GM12891 (cell line): ENCODE data around the gene LOX.

Source experiments
- DNase-seq: peaks from one replicate; pipeline ENCODE4 v3.0.0; 2011; ENCODE audit warnings: low spot score; ENCODE audit not compliant: insufficient read length
- FAIRE-seq: peaks from 2 replicates; lab custom pipeline; 2011; peaks lifted over from hg19 to GRCh38; lab: Jason Lieb, UNC
- PAX5 ChIP-seq: IDR thresholded peaks from 2 replicates; pipeline ENCODE4 v1.6.1; 2011; ENCODE audit warnings: low read length, moderate library complexity, mild to moderate bottlenecking; ENCODE audit not compliant: insufficient read depth, severe bottlenecking
- POLR2A ChIP-seq: IDR thresholded peaks from 2 replicates; pipeline ENCODE4 v1.6.1; 2011; ENCODE audit warnings: low read depth, low read length, control low read depth
- POLR2AphosphoS5 ChIP-seq: IDR thresholded peaks from 2 replicates; pipeline ENCODE4 v1.6.1; 2011; ENCODE audit warnings: low read depth, low read length, control low read depth
- POU2F2 ChIP-seq: IDR thresholded peaks from 2 replicates; pipeline ENCODE4 v1.6.1; 2011; ENCODE audit warnings: low read depth, mild to moderate bottlenecking, control low read depth, low read length, moderate library complexity
- SPI1 ChIP-seq: IDR thresholded peaks from 2 replicates; pipeline ENCODE4 v1.6.1; 2011; ENCODE audit warnings: low read depth, low read length, control low read depth
- TAF1 ChIP-seq: IDR thresholded peaks from 2 replicates; pipeline ENCODE4 v1.6.1; 2011; ENCODE audit warnings: low read depth, low read length, control low read depth

LOX gene

DNA sequence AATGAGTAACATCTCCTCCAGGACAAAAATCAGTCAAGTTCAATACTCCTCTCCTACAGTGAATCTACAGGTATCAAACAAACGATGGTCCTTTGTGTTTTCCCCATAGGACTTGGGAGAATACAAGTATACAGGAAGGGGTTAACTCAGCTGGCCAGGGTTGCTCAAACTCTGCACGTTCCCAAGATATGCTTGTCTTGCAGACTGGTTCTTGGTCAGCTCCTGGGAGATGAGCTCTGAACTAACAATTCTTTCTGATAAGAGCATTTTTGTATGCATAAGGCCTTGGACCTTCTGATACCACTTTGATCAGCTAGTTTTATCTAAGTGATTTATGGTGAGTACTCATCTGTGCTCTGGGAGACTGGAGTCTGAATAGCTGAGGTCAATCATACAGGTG lies 42.1 kb downstream of the LOX start:
- FAIRE-seq (no peak), DNase-seq (no peak)
- no peak for TF ChIP-seq PAX5
- TF ChIP-seq SPI1 = no peak
- TF ChIP-seq POLR2A = no peak
- no peak for TF ChIP-seq TAF1
- no peak for TF ChIP-seq POLR2AphosphoS5
- TF ChIP-seq POU2F2 = no peak

DNA sequence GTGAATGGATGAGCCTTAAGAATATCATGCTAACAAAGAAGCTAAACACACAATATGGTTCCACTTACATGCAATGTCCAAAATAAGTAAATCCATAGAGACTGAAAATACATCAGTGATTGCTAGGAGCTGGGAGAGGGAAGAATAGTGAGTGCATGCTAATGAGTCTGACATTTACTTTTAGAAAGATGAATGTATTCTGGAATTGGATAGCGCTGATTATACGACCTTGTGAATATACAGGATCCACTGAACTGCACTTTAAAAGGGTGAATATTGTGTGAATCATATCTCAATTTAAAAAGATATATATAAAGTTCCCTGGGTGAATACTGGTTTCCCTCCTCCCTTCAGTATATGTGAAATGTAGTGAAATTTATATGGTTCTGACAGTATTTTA lies 46.2 kb downstream of the LOX start:
- no peak for FAIRE-seq
- no peak for TF ChIP-seq PAX5
- no peak for TF ChIP-seq POU2F2
- no peak for TF ChIP-seq TAF1
- no peak for TF ChIP-seq POLR2A
- TF ChIP-seq POLR2AphosphoS5 = no peak
- no peak for TF ChIP-seq SPI1
- no peak for DNase-seq

DNA sequence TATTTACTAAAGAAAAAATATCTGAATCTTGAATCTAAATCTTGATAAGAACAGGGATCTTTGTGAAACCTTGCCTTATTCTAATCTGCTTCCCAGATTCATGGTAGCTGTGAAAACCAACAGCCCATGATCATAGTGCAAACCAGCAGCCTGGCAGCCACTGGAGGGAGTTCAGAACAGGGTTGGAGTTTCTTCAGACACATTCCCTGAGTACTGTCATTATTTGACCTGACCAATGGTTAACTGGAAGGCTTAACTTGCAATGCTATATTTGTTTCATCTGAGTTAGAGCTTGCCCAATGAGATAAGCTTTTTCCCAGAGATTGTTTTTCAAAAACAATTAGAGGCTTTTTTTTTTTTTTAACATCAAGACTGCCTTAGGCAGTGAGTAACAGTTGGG lies 47.8 kb downstream of the LOX start:
- FAIRE-seq = no peak
- DNase-seq = no peak
- no peak for TF ChIP-seq POLR2A
- no peak for TF ChIP-seq POLR2AphosphoS5
- TF ChIP-seq POU2F2 = no peak
- no peak for TF ChIP-seq TAF1

DNA sequence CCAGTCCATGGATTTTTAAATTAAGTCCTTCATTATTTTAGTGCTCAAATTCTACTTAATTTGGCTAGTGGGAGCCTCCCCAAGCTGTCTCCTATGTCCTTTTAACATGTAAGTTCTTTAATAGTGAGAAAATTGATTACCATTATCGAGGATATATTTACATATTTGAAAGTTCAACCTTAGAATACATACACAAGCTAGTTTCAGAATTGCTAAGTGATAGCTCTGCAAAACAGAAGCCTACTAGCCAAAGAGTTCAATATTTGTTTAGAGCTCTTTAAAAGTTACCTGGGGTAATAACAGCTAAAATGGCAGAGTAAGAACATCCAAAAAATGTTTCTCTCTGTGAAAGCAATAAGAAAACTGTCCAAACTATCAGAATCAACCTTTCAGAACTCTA lies 48.2 kb downstream of the LOX start:
- no peak for TF ChIP-seq POLR2A
- TF ChIP-seq POU2F2 = no peak
- TF ChIP-seq TAF1 = no peak
- no peak for TF ChIP-seq PAX5
- no peak for TF ChIP-seq POLR2AphosphoS5
- TF ChIP-seq SPI1 = no peak
- FAIRE-seq (no peak), DNase-seq (no peak)

DNA sequence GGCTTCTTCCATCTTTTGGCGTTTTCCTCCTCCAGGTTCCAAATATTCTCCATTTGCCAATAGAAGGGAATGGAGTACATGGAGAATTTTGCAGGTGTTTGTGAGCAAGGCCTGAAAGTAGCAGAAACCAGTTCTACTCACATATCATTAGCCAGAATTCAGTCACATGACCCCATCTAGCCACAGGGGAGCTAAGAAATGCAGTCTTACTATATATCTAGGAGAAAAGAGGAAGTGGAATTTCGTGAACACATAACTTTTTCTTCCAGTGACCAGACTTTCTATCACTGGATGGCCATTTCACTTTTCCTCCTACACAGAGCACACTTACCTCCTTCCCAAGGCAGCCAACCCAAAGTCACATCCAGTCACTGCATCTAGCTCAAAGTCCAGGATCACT lies 55.1 kb downstream of the LOX start:
- TF ChIP-seq SPI1 (peak; percentile 92), POU2F2 (no peak), TAF1 (no peak)
- DNase-seq = no peak
- FAIRE-seq = no peak

DNA sequence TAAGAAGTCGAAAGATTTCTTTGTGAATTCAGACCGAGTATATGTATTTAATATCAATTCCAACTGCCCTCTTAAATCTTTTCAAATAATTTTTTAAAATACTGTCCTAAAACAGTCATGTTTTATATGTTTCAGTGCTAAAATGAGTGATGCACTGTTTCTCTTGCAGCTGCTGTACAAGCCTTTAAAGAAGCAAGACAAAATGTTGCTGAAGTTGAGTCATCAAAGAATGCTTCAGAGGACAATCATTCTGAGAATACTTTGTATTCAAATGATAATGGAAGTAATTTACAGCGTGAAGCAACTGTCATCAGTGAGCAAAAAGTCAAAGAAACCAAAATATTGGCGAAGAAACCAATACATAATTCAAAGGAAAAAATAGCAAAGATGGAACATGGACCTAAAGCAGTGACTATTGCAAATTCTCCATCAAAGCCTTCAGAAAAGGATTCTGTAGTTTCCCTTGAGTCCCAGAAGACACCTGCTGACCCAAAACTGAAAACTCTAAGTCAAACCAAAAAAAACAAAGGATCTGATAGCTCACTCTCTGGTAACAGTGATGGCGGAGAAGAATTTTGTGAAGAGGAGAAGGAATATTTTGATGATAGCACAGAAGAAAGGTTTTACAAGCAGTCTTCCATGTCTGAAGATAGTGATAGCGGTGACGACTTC lies 58.0 kb downstream of the LOX start:
- TF ChIP-seq POLR2AphosphoS5 (no peak), SPI1 (no peak), TAF1 (no peak), POLR2A (no peak), POU2F2 (no peak), PAX5 (no peak)
- no peak for FAIRE-seq
- DNase-seq = no peak

DNA sequence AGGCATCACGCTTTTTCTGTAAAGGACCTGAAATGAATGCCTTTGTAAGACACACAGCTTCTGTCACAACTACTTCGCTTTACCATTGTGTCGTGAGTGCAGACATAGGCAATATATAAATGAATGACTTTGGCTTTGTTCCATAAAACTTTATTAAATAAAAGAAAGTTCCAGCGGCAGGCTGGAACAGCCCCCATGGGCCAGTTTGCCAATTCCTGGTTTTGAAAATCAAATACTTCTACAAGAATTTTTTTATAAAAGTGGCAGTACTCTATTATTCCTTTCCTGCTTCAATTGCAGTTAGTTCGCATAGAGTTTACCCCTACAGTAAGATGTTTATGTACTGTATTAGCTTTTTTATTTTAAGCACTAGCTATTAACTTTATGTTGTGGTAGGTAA lies 62.6 kb downstream of the LOX start:
- FAIRE-seq = no peak
- TF ChIP-seq SPI1 (no peak), POU2F2 (no peak), POLR2A (no peak), PAX5 (no peak), POLR2AphosphoS5 (no peak), TAF1 (no peak)

DNA sequence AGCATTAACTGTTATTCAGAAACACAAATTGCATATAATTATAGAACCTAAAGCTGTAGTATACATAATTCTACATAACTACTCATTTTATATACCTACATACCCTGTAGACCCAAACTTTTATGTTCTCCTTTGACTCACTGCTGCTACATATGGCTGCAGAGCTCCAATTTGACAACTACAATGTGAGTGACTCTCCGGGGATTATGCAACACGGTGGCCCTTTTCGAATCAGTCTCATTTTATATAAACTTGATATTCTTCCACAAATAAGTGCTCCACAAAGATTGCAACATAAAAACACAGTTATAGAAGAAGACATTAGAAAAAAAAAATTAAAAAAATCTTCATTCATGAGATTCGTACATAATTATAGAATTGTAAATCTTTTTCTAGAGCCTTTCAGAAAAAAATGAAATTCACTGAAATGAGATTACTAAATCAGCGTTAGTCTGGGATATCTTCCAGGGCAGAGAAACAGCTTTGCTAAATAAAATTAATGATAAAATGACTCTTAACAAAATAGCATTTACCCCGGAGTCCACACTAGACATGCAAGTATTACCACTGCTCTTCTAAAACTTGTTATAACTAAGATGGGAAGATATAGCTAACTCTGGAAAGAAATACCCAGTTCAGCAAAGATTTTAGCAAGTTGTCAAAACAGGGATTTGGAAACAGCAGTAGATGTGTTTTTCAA lies 63.7 kb downstream of the LOX start:
- FAIRE-seq = no peak
- TF ChIP-seq SPI1 = no peak
- TF ChIP-seq POLR2AphosphoS5 = no peak
- no peak for TF ChIP-seq PAX5
- TF ChIP-seq TAF1 = no peak
- TF ChIP-seq POU2F2 = no peak
- no peak for DNase-seq

More for the DNA sequence above, 62.6 kb downstream of the LOX start:
- DNase-seq = no peak
